GM18520 (cell line): ENCODE measurements around the gene GSTK1.

Experiments used
- ATAC-seq: cut with Tn5 transposase; IDR thresholded peaks from one replicate; pipeline ENCODE4 v1.9.1; 2021; ENCODE audit not compliant: unreplicated experiment

GSTK1 gene

DNA sequence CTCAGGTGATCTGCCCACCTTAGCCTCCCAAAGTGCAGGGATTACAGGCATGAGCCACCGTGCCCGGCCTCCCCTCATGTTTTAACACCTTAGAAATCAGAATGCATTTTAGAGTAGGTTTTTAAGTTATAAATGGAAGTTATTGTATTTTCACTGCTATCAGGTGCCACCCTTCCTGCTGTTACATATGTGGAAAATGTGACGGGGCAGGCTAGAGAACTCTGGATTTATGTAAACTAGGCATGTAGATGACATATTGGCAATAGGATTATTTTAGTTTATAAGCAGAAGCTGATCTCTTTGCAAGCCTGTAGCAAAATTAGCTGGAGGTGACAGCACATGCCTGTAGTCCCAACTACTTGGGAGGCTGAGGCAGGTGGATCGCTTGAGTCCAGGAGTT lies 27.1 kb downstream of the GSTK1 start:
- no peak for ATAC-seq

DNA sequence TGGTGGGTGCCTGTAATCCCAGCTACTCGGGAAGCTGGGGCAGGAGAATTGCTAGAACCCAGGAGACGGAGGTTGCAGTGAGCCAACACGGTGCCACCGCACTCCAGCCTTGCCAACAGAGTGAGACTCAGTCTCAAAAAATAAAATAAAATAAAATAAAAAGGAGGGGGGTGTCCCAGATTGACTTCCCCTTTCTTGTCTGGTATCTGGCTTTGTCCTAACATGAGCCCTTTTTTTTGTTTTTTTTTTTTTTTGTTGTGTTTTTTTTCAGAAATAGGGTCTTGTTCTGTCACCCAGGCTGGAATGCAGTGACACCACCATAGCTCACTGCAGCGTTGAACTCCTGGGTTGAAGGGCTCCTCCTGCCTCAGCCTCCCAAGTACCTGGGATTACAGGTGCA lies 29.6 kb downstream of the GSTK1 start:
- ATAC-seq = no peak

DNA sequence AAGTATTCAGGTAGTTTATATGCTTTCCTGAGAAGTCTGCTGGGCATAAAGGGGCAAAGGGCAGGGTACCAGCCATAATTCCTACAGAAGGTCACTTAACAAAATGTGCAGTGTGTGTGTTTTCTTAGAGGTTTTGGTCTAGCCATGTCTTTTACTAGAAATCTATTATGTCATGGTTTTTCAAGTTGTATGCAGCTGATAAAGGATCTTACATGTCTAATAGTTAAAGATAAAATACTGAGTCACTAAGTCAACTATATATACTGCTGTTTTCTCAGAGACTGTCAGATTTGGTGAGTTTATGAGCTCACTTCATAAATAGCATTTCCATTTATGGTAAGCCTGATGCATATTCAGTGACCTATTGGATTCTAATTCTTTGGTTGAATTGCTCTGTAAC lies 32.6 kb downstream of the GSTK1 start:
- ATAC-seq = no peak

DNA sequence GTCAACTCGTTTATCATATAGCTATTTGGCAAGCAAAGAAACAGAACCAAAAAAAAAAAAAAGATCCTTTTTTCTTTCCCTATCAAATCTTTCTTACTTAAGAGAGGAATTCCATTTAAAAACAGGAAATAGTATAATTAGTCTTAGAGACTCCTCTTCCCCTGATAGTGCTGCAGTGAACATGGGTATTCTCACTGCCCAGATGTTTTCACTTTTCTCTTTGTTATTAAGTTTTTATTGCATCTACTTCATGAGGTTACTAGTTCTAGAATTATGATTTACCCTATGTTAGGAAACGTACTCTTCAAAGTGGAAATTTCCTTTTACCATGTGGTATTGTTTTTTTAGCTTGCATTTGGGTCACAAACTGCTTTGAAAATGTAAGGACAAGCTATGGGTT lies 33.4 kb downstream of the GSTK1 start:
- ATAC-seq = no peak

DNA sequence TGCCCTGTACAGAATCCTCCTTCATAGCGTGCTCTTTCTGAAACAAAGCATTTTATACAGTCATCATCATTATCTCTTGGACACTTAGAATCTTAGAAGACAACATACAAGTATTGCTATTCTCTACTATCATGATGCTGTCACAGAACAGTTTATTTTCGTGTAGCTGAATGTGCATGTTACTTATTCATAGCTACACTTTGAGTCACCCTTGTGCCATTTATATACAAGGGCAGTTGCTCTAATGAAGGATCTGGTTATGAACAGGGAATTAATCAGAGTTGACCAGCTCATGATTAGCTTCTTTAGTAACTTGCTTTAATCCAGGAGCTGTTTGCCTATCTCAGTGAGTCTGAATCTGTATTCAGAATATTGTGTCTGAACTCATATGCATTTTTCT lies 36.1 kb downstream of the GSTK1 start:
- ATAC-seq = no peak

DNA sequence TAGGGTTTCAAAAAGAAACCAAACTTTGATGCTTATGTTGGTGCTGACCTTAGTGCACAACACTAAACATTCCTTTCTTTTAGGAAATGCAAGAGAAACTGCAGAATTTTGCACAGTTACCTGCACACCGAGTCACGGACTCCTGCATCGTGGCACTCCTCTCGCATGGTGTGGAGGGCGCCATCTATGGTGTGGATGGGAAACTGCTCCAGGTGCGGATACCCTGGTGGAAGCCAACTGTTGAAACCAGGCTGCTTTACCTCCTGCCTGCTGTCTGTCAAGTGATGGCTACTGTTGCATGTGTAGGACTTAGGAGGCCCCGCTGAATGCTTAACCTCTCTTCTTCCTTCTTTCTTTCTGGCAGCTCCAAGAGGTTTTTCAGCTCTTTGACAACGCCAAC lies 36.6 kb downstream of the GSTK1 start:
- ATAC-seq = no peak

DNA sequence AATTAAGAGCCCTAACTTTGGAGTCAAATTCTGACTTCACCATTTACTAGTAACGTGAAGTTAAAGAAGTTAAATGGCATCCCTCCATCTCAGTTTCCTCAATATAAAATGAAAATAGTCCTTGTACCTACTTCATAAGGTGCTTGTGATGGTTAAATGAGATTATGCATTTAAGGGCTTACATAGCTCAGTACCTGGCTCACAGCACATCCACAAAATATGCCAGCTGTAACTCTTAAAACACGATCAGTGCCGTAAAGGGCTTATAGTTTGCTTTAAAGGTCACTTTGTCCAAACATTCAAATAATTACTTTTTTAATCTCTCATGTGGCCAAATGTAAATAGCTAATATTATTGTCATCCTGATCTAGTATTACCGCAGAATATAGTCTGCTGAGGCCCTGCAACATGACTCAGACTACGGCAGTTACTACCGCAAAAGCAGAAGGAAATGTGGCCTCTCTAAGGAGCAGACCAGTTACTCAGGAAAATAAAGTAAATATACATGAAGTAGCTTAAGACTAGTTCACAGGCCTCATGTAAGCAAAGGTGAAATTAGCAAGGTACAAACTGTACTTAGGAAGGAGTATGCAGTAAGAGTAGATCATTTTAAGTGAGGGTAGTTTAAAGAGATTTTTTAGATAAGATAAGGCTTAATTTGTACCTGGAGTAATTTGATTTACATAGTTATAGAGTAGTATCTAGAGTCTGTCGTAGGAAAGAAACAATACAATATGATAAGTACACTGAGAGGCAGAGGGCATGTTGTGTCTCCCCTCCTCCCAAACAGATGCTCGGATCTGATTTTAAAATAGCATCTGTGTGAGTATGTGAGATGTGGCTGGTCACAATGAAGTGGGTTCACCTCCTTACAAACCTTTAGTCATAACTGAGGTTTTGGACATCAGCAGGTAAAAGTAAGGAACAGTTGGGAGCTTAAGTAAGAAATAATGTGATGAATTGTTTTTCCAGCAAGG lies 38.0 kb downstream of the GSTK1 start:
- ATAC-seq = no peak

DNA sequence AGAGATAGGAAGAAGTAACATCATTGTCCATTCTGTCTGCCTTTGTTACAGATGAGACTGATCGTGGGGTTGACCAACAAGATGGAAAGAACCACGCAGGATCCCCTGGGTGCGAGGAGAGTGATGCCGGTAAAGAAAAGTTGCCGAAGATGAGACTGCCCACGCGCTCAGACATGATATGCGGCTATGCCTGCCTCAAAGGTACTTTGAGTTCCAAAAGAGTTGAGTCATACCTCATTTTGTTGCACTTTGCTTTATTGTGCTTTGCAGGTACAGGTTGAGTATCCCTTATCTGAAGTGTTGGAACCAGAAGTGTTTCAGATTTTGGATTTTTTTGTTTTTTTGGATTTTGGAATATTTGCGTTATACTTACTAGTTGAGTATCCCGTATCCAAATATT lies 40.5 kb downstream of the GSTK1 start:
- ATAC-seq = no peak

DNA sequence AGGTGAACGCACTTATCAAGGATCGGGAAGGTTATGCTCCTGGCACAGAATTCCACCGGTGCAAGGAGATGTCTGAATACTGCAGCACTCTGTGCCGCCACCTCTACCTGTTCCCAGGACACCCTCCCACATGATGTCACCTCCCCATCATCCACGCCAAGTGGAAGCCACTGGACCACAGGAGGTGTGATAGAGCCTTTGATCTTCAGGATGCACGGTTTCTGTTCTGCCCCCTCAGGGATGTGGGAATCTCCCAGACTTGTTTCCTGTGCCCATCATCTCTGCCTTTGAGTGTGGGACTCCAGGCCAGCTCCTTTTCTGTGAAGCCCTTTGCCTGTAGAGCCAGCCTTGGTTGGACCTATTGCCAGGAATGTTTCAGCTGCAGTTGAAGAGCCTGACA lies 41.7 kb downstream of the GSTK1 start:
- no peak for ATAC-seq

DNA sequence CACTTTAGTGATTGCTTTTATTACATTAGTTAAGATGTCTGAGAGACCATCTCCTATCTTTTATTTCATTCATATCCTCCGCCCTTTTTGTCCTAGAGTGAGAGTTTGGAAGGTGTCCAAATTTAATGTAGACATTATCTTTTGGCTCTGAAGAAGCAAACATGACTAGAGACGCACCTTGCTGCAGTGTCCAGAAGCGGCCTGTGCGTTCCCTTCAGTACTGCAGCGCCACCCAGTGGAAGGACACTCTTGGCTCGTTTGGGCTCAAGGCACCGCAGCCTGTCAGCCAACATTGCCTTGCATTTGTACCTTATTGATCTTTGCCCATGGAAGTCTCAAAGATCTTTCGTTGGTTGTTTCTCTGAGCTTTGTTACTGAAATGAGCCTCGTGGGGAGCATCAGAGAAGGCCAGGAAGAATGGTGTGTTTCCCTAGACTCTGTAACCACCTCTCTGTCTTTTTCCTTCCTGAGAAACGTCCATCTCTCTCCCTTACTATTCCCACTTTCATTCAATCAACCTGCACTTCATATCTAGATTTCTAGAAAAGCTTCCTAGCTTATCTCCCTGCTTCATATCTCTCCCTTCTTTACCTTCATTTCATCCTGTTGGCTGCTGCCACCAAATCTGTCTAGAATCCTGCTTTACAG lies 42.3 kb downstream of the GSTK1 start:
- ATAC-seq = no peak

DNA sequence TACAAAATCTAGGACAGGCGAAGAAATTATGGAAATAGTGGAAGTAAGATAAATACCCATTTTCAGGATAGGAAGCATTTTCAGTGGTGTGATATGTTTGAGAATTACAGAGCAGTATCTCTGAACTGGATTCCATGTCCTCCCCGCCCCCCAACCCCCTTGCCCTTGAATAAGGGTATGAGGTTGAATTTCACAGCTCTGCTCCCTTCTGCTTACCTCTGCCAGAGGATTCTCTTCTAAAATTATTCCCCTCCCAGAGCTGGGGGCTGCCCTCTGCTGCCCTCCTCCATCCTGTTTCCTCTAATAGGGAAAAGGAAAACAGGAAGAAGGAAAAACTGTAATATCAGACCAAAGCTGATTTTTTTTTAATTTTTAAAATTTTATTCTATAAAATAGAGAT lies 45.4 kb downstream of the GSTK1 start:
- no peak for ATAC-seq

DNA sequence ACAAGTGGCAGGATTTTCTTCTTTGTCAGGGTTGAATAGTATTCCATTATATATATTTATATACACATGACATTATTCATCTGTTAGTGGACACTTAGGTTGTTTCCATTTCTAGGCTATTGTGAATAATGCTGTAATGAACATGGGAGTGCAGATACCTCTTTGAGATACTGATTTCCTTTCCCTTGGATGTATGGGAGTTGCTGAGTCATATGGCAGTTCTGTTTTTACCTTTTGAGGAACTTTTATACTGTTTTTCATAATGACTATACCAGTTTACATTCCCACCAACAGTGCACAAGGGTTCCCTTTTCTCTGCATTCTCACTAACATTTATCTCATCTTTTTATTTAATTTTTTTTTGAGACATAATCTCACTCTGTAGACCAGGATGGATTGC lies 50.9 kb downstream of the GSTK1 start:
- ATAC-seq = no peak

DNA sequence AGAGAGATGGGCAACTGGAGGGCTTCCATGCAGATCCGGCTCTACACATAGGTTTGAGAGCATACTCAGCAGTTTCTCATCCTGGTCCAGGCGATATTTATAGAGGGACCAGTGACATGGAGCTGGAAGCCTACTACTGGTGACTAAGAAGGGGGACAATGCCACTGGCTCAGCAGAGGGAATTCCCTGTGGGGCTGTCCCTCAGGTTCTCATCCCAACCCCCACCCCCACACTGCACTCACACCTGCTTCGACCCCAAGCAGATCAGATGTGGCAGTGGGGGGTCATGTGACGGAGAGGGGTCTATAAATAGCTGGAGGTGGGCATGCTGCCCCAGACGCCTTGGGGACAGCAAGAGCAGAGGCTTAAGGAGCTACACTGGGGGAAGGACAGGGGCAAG lies 52.5 kb downstream of the GSTK1 start, which contains the start of gene CLCN1:
CLCN1 (plus strand) TSS at position 336 of the 400 bp plus-strand sequence. CDS start 102 bp downstream, outside the sequence.
- ATAC-seq = no peak

DNA sequence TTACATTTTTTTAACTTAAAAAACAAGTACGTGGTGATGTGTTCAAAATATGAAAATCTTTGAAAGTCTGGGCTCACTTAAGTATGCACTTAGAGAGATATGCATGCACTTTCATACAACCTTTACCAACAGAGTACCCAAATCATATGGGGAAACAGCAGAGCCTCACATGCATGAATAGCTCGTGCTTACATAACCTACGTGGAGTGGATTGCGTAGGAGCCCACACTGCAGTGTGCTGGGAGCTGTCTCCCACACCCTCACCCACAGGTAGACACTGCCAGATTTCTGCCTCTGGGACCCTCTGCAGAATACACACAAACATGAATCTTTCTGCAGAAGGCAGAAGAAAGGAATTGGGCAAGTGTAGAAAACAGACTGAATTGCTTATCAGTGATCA lies 53.3 kb downstream of the GSTK1 start:
- no peak for ATAC-seq

DNA sequence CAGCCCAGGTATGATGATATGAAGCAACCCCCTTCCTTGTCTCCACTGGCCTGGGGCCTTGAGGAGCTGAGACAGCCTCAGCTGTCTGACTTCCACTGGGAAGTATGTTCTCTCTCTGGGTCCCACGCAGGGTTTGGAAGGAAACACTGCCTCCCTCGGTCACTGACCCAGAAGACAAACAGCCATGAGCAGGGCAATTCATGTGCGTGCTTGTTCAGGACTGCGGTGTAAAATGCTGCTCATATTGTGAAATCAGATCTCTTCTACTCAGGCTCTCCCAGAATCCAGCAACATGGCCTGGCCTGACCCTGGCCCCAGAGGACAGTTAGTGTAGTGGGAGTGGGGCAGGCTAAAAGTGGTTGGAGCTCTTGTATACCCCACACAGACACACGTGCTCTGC lies 55.4 kb downstream of the GSTK1 start:
- ATAC-seq = no peak
